ENCODE measurements around the gene PRKCE. TPM values are rescaled to one million over a fixed set of nuclear protein-coding genes. Genes with fewer than 3 reads are reported as not detected.

PRKCE gene
- total and polyA plus RNA-seq, 2 experiments from 2014 or later: 0.94 to 1.2 TPM

DNA sequence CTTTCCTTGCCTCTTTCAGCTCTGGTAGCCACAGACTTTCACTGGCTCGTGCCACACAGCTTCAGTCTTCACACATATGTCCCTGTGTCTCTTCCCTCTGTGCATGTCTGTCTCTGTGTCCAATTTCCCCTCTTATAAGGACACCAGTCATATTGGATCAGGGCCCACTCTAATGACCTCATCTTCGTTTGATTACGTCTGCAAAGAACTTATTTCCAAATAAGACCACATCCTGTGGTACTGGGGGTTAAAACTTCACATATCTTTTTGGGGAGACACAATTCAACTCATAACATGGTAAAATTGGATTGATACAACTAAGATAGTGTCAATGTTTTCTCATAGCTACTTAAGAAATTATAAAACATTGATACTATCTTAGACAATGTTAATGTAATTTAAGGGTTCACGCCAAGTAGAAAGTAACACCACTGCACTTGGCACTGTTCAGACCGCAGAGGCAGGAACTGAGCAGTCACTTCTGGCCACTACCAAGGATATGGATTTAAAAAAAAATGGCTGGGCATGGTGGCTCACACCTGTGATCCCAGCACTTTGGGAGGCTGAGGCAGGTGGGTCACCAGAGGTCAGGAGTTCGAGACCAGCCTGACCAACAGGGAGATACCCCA lies 526.1 kb downstream of the PRKCE start:
- Mint-ChIP-seq H3K4me3 (no peak overlapping the region), H3K4me1 (peaks cover 4% of the 10 kb centered on the region; the same call in 1 of the 3 replicates), H3K36me3 (ENCODE audit: low read depth) (no peaks in the 10 kb centered on the region), H3K27me3 (ENCODE audit: insufficient read depth, low read depth, poor library complexity) (peaks cover 7% of the 10 kb centered on the region), H3K27ac (no peak overlapping the region), H3K9me3 (no peaks in the 10 kb centered on the region)
- H3K27me3 ChIP-seq (ENCODE audit: insufficient read depth): no peaks in the 10 kb centered on the region
- H2AFZ ChIP-seq: no peak overlapping the region
- no peaks in the 10 kb centered on the region for H3F3A ChIP-seq (replicated peaks; ENCODE audit: low read depth)
- no peak for TF ChIP-seq CREB1 (CRISPR knock-in tag; IDR thresholded peaks at IDR 0.05; ENCODE audit: low read depth)
- TF ChIP-seq, protein P1, sequence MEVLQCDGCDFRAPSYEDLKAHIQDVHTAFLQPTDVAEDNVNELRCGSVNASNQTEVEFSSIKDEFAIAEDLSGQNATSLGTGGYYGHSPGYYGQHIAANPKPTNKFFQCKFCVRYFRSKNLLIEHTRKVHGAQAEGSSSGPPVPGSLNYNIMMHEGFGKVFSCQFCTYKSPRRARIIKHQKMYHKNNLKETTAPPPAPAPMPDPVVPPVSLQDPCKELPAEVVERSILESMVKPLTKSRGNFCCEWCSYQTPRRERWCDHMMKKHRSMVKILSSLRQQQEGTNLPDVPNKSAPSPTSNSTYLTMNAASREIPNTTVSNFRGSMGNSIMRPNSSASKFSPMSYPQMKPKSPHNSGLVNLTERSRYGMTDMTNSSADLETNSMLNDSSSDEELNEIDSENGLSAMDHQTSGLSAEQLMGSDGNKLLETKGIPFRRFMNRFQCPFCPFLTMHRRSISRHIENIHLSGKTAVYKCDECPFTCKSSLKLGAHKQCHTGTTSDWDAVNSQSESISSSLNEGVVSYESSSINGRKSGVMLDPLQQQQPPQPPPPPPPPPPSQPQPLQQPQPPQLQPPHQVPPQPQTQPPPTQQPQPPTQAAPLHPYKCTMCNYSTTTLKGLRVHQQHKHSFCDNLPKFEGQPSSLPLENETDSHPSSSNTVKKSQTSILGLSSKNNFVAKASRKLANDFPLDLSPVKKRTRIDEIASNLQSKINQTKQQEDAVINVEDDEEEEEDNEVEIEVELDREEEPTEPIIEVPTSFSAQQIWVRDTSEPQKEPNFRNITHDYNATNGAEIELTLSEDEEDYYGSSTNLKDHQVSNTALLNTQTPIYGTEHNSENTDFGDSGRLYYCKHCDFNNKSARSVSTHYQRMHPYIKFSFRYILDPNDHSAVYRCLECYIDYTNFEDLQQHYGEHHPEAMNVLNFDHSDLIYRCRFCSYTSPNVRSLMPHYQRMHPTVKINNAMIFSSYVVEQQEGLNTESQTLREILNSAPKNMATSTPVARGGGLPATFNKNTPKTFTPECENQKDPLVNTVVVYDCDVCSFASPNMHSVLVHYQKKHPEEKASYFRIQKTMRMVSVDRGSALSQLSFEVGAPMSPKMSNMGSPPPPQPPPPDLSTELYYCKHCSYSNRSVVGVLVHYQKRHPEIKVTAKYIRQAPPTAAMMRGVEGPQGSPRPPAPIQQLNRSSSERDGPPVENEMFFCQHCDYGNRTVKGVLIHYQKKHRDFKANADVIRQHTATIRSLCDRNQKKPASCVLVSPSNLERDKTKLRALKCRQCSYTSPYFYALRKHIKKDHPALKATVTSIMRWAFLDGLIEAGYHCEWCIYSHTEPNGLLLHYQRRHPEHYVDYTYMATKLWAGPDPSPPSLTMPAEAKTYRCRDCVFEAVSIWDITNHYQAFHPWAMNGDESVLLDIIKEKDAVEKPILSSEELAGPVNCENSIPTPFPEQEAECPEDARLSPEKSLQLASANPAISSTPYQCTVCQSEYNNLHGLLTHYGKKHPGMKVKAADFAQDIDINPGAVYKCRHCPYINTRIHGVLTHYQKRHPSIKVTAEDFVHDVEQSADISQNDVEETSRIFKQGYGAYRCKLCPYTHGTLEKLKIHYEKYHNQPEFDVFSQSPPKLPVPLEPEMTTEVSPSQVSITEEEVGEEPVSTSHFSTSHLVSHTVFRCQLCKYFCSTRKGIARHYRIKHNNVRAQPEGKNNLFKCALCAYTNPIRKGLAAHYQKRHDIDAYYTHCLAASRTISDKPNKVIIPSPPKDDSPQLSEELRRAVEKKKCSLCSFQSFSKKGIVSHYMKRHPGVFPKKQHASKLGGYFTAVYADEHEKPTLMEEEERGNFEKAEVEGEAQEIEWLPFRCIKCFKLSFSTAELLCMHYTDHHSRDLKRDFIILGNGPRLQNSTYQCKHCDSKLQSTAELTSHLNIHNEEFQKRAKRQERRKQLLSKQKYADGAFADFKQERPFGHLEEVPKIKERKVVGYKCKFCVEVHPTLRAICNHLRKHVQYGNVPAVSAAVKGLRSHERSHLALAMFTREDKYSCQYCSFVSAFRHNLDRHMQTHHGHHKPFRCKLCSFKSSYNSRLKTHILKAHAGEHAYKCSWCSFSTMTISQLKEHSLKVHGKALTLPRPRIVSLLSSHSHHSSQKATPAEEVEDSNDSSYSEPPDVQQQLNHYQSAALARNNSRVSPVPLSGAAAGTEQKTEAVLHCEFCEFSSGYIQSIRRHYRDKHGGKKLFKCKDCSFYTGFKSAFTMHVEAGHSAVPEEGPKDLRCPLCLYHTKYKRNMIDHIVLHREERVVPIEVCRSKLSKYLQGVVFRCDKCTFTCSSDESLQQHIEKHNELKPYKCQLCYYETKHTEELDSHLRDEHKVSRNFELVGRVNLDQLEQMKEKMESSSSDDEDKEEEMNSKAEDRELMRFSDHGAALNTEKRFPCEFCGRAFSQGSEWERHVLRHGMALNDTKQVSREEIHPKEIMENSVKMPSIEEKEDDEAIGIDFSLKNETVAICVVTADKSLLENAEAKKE (CRISPR knock-in tag; IDR thresholded peaks at IDR 0.05): no peak
- no peak for TF ChIP-seq NANOG (IDR thresholded peaks at IDR 0.05; ENCODE audit: borderline replicate concordance)
- TF ChIP-seq JUNB (IDR thresholded peaks at IDR 0.05; ENCODE audit: unreplicated experiment): no peak
- TF ChIP-seq EZH2phosphoT487 (IDR thresholded peaks at IDR 0.05; ENCODE audit: unreplicated experiment): no peak
- no peak for TF ChIP-seq ZNF331 (CRISPR knock-in tag; IDR thresholded peaks at IDR 0.05; ENCODE audit: low read depth)
- TF ChIP-seq, protein P2, sequence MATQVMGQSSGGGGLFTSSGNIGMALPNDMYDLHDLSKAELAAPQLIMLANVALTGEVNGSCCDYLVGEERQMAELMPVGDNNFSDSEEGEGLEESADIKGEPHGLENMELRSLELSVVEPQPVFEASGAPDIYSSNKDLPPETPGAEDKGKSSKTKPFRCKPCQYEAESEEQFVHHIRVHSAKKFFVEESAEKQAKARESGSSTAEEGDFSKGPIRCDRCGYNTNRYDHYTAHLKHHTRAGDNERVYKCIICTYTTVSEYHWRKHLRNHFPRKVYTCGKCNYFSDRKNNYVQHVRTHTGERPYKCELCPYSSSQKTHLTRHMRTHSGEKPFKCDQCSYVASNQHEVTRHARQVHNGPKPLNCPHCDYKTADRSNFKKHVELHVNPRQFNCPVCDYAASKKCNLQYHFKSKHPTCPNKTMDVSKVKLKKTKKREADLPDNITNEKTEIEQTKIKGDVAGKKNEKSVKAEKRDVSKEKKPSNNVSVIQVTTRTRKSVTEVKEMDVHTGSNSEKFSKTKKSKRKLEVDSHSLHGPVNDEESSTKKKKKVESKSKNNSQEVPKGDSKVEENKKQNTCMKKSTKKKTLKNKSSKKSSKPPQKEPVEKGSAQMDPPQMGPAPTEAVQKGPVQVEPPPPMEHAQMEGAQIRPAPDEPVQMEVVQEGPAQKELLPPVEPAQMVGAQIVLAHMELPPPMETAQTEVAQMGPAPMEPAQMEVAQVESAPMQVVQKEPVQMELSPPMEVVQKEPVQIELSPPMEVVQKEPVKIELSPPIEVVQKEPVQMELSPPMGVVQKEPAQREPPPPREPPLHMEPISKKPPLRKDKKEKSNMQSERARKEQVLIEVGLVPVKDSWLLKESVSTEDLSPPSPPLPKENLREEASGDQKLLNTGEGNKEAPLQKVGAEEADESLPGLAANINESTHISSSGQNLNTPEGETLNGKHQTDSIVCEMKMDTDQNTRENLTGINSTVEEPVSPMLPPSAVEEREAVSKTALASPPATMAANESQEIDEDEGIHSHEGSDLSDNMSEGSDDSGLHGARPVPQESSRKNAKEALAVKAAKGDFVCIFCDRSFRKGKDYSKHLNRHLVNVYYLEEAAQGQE (IDR thresholded peaks at IDR 0.05; ENCODE audit: unreplicated experiment): no peak
- TF ChIP-seq STAT1 (IDR thresholded peaks at IDR 0.05; ENCODE audit: unreplicated experiment): no peak
- TF ChIP-seq, protein P3, sequence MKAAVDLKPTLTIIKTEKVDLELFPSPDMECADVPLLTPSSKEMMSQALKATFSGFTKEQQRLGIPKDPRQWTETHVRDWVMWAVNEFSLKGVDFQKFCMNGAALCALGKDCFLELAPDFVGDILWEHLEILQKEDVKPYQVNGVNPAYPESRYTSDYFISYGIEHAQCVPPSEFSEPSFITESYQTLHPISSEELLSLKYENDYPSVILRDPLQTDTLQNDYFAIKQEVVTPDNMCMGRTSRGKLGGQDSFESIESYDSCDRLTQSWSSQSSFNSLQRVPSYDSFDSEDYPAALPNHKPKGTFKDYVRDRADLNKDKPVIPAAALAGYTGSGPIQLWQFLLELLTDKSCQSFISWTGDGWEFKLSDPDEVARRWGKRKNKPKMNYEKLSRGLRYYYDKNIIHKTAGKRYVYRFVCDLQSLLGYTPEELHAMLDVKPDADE (IDR thresholded peaks at IDR 0.05): no peak
- TF ChIP-seq POLR2AphosphoS5 (IDR thresholded peaks at IDR 0.05; ENCODE audit: low read depth): no peak
- TF ChIP-seq ZNF114 (CRISPR knock-in tag; IDR thresholded peaks at IDR 0.05): no peak
- TF ChIP-seq, protein P4, sequence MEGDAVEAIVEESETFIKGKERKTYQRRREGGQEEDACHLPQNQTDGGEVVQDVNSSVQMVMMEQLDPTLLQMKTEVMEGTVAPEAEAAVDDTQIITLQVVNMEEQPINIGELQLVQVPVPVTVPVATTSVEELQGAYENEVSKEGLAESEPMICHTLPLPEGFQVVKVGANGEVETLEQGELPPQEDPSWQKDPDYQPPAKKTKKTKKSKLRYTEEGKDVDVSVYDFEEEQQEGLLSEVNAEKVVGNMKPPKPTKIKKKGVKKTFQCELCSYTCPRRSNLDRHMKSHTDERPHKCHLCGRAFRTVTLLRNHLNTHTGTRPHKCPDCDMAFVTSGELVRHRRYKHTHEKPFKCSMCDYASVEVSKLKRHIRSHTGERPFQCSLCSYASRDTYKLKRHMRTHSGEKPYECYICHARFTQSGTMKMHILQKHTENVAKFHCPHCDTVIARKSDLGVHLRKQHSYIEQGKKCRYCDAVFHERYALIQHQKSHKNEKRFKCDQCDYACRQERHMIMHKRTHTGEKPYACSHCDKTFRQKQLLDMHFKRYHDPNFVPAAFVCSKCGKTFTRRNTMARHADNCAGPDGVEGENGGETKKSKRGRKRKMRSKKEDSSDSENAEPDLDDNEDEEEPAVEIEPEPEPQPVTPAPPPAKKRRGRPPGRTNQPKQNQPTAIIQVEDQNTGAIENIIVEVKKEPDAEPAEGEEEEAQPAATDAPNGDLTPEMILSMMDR (conservative IDR thresholded peaks at IDR 0.05; ENCODE audit: low read depth in 2 of 2): no peak
- no peak for TF ChIP-seq EZH2 (IDR thresholded peaks at IDR 0.05; ENCODE audit: low read depth, unreplicated experiment)
- no peaks in the 10 kb centered on the region for H3K36me3 ChIP-seq (ENCODE audit: insufficient read depth)
- H3K27ac ChIP-seq (ENCODE audit: low read depth): no peak overlapping the region
- no peak overlapping the region for H3K4me3 ChIP-seq
- no peak for DNase-seq (ENCODE audit: low spot score)
- H3K9me2 ChIP-seq (ENCODE audit: insufficient read depth): no peaks in the 10 kb centered on the region; the same call in 1 of the 2 replicates
- H3K4me2 ChIP-seq: no peak overlapping the region
- ATAC-seq: no peak
- no peaks in the 10 kb centered on the region for H3K79me2 ChIP-seq (replicated peaks; ENCODE audit: insufficient read depth)
- no peaks in the 10 kb centered on the region for H4K20me1 ChIP-seq (replicated peaks; ENCODE audit: insufficient read depth)
- H3K4me1 ChIP-seq (ENCODE audit: insufficient read depth): no peaks in the 10 kb centered on the region
